PC-3 (cell line): ENCODE data around the gene SLC25A34. TPM values are rescaled to one million over a fixed set of nuclear protein-coding genes. Genes with fewer than 3 reads are reported as not detected.

Source experiments
- ATAC-seq: fragments of 200-7000 bp; cut with Tn5 transposase; 2 replicates; pipeline ENCODE4 v1.9.1; 2020; ENCODE audit warnings: mild to moderate bottlenecking, moderate library complexity
- BruUV-seq: library from RNA; stranded (reverse); fragments of 400-500 nt; replicated peaks from 2 replicates; lab custom pipeline; 2021; lab: Mats Ljungman, UMichigan
- CTCF ChIA-PET: fragments of 300-600 bp; sonication (Branson Sonifier 250); formaldehyde crosslinking; loops from one replicate; lab custom pipeline; 2022; ENCODE audit warnings: antibody characterized with exemption; lab: Charles Lee
- POLR2A ChIA-PET: fragments of 300-600 bp; sonication (Branson Sonifier 250); formaldehyde crosslinking; loops from one replicate; lab custom pipeline; 2022; ENCODE audit warnings: antibody characterized with exemption; ENCODE audit not compliant: unreplicated experiment; lab: Charles Lee
- DNase-seq: peaks from one replicate; pipeline ENCODE4 v3.0.0-alpha.2; 2015
- H2AFZ ChIP-seq: fragments of 300-600 bp; sonication (generic); 2 replicates; pipeline ENCODE4 v1.6.0; 2016; ENCODE audit warnings: antibody characterized with exemption, low read length
- H3F3A ChIP-seq: fragments of 300-600 bp; sonication (generic); one replicate; pipeline ENCODE4 v1.6.0; 2017; ENCODE audit warnings: antibody characterized with exemption, low read length, control low read depth, mild to moderate bottlenecking; ENCODE audit not compliant: unreplicated experiment
- H3K27ac ChIP-seq: fragments of 300-600 bp; sonication (generic); 2 replicates; pipeline ENCODE4 v1.5.1; 2016; ENCODE audit warnings: mild to moderate bottlenecking, low read length
- H3K27me3 ChIP-seq: fragments of 300-600 bp; sonication (generic); 2 replicates; pipeline ENCODE4 v1.6.1; 2016; ENCODE audit warnings: low read length, mixed read lengths
- H3K36me3 ChIP-seq: fragments of 300-600 bp; sonication (generic); 2 replicates; pipeline ENCODE4 v1.6.1; 2016; ENCODE audit warnings: low read depth, mixed run types, low read length, mixed read lengths
- H3K4me1 ChIP-seq: fragments of 300-600 bp; sonication (generic); 2 replicates; pipeline ENCODE4 v1.5.1; 2016; ENCODE audit warnings: low read length; ENCODE audit not compliant: insufficient read depth
- H3K4me2 ChIP-seq: fragments of 300-600 bp; sonication (generic); 2 replicates; pipeline ENCODE4 v1.6.0; 2016; ENCODE audit warnings: low read length
- H3K4me3 ChIP-seq: fragments of 300-600 bp; sonication (generic); 2 replicates; pipeline ENCODE4 v1.5.1; 2016; ENCODE audit warnings: mild to moderate bottlenecking, low read length, mixed read lengths
- H3K79me2 ChIP-seq: fragments of 300-600 bp; sonication (generic); 2 replicates; pipeline ENCODE4 v1.6.1; 2017; ENCODE audit warnings: low read length, mixed read lengths
- H3K9ac ChIP-seq: fragments of 300-600 bp; sonication (generic); 2 replicates; pipeline ENCODE4 v1.6.0; 2016; ENCODE audit warnings: mild to moderate bottlenecking, low read length
- H3K9me2 ChIP-seq: fragments of 300-600 bp; sonication (generic); replicated peaks from 2 replicates; pipeline ENCODE4 v1.6.1; 2016; ENCODE audit warnings: mixed run types, low read length, mixed read lengths
- H3K9me3 ChIP-seq: fragments of 300-600 bp; sonication (generic); 2 replicates; pipeline ENCODE4 v1.6.1; 2016; ENCODE audit warnings: low read length, mixed read lengths
- H4K20me1 ChIP-seq: fragments of 300-600 bp; sonication (generic); 2 replicates; pipeline ENCODE4 v1.6.1; 2016; ENCODE audit warnings: low read length, mixed read lengths
- EZH2 ChIP-seq: fragments of 300-600 bp; sonication (generic); IDR thresholded peaks from one replicate; pipeline ENCODE4 v1.6.1; 2017; ENCODE audit warnings: antibody characterized with exemption, mild to moderate bottlenecking, low read length; ENCODE audit not compliant: unreplicated experiment
- EZH2phosphoT487 ChIP-seq: fragments of 300-600 bp; sonication (generic); IDR thresholded peaks from 2 replicates; pipeline ENCODE4 v1.6.1; 2018; ENCODE audit warnings: mild to moderate bottlenecking, antibody characterized with exemption, low read length, borderline replicate concordance
- intact Hi-C: fragments of 100-400 bp; cut with micrococcal nuclease; formaldehyde crosslinking; loops from 2 replicates; pipeline ENCODE4 v1.9.0; 2023
- total RNA-seq: library from RNA; depleted of rRNA; stranded (reverse); fragments of >200 nt; gene quantifications from 2 replicates; pipeline ENCODE4 v1.2.3, GENCODE V29; 2014
- TF ChIP-seq, protein P1 (sequence below): fragments of 300-600 bp; sonication (generic); conservative IDR thresholded peaks from 2 replicates; pipeline ENCODE4 v1.5.1; 2017; ENCODE audit warnings: antibody characterized with exemption, low read depth, mild to moderate bottlenecking, low read length

The SLC25A34 gene
- total RNA-seq, 1 experiment from 2014 or later: 0.44 TPM

DNA sequence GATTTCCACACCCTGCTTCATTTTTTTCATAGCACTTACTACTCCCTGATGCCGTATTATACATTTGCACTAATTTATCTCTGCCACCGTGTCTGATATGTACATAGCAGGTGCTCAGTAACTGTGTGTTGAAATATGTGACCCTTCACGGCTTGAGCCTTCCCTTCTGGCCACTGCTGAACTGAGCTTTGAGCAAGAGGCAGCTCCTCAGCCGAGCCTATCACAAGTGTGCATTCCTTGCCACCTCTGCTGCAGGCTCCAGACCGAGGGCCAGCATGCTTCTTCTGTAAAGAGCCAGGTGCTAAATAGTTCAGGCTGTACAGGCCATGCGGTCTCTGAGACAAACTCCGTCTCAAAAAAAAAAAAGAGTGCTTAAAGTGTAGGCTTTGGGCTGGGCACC is 29.3 kb upstream of the SLC25A34 start:
- Histone ChIP-seq H3F3A (no peaks in the 10 kb centered on the region), H3K4me3 (no peak overlapping the region), H3K4me2 (no peak overlapping the region), H2AFZ (no peak overlapping the region), H3K27ac (no peak overlapping the region), H3K36me3 (no peaks in the 10 kb centered on the region), H3K9me2 (no peaks in the 10 kb centered on the region), H3K9ac (no peak overlapping the region), H3K4me1 (no peaks in the 10 kb centered on the region; the same call in 1 of the 2 replicates), H3K27me3 (no peaks in the 10 kb centered on the region), H3K79me2 (peaks cover 13% of the 10 kb centered on the region), H3K9me3 (no peaks in the 10 kb centered on the region), H4K20me1 (no peaks in the 10 kb centered on the region)
- DNase-seq: no peak
- no TSS peak for BruUV-seq
- ATAC-seq: no peak
- TF ChIP-seq EZH2 (no peak), EZH2phosphoT487 (no peak)
- TF ChIP-seq, protein P1, sequence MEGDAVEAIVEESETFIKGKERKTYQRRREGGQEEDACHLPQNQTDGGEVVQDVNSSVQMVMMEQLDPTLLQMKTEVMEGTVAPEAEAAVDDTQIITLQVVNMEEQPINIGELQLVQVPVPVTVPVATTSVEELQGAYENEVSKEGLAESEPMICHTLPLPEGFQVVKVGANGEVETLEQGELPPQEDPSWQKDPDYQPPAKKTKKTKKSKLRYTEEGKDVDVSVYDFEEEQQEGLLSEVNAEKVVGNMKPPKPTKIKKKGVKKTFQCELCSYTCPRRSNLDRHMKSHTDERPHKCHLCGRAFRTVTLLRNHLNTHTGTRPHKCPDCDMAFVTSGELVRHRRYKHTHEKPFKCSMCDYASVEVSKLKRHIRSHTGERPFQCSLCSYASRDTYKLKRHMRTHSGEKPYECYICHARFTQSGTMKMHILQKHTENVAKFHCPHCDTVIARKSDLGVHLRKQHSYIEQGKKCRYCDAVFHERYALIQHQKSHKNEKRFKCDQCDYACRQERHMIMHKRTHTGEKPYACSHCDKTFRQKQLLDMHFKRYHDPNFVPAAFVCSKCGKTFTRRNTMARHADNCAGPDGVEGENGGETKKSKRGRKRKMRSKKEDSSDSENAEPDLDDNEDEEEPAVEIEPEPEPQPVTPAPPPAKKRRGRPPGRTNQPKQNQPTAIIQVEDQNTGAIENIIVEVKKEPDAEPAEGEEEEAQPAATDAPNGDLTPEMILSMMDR: no peak
- intact Hi-C loops: no loop called here
- POLR2A ChIA-PET: no interaction called here
- CTCF ChIA-PET: no interaction called here

DNA sequence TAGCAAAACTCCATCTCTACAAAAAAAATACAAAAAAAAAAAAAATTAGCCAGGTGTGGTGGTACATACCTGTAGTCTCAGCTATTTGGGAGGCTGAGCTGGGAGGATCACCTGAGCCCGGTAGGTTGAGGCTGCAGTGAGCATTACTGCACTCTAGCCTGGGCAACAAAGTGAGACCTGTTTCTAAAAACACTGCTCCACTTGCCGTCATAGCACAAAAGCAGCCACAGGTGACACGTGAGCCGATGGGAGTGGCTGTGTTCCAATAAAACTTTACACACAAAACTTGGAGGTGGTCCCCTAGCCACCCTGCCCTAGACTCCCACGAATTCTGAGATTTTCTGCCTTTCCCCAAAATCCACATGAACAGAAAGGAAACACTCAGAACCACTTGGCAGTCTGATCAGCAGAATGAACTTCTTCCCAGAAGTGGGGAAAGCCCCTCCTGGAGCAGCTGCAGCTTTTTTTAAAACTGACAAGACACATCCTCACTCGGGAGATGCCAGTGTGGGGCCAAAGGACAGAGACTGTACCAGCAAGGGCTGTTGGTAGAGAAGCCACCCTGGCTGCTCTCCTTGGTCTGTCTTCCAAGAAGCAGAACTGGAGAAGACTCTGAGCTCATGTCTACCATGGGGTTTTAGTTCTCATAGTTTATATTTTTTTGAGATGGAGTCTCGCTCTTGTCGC is 28.7 kb upstream of the SLC25A34 start:
- no peak overlapping the region for H3K4me3 ChIP-seq
- no peaks in the 10 kb centered on the region for H3K9me3 ChIP-seq
- no peak for TF ChIP-seq EZH2phosphoT487
- TF ChIP-seq EZH2: no peak
- TF ChIP-seq, protein P1: no peak
- no peak overlapping the region for H3K27ac ChIP-seq
- H3K4me1 ChIP-seq: no peaks in the 10 kb centered on the region; the same call in 1 of the 2 replicates
- no peaks in the 10 kb centered on the region for H3K36me3 ChIP-seq
- DNase-seq (no peak), ATAC-seq (no peak)
- POLR2A ChIA-PET: interaction anchor here (0.5 kb wide), 1 partner anchor 173 kb away, joined by 4 read pairs; no protein-coding TSS in a partner anchor
- no TSS peak for BruUV-seq
- no peaks in the 10 kb centered on the region for H4K20me1 ChIP-seq
- no peak overlapping the region for H3K9ac ChIP-seq
- no peaks in the 10 kb centered on the region for H3K9me2 ChIP-seq
- H3K79me2 ChIP-seq: peaks cover 13% of the 10 kb centered on the region
- H2AFZ ChIP-seq: no peak overlapping the region
- no peaks in the 10 kb centered on the region for H3F3A ChIP-seq
- CTCF ChIA-PET: no interaction called here
- H3K4me2 ChIP-seq: no peak overlapping the region
- intact Hi-C loops: no loop called here
- H3K27me3 ChIP-seq: no peaks in the 10 kb centered on the region
